Tibial nerve (tissue), 4 donors: ENCODE data around the gene TCF23. TPM values are rescaled to one million over a fixed set of nuclear protein-coding genes. Genes with fewer than 3 reads are reported as not detected.

Source experiments
- DNase-seq, 2 donors: peaks; one replicate each; pipeline ENCODE4 v3.0.0-alpha.2; 2019; ENCODE audit warnings: low spot score in 2 of 2
- H3K27ac ChIP-seq, 4 donors: fragments of 200-600 bp; sonication (generic) in 3 of 4; one replicate each; pipeline ENCODE4 v1.5.1; 2017 to 2019; ENCODE audit warnings: mild to moderate bottlenecking in 1 of 4
- H3K27me3 ChIP-seq, 2 donors: fragments of 200-600 bp; sonication (generic) in 1 of 2; one replicate each; pipeline versions ENCODE4 v1.5.1 to v1.6.0; 2017 to 2019
- H3K36me3 ChIP-seq, 3 donors: fragments of 200-600 bp; sonication (generic); one replicate each; pipeline ENCODE4 v1.5.1; 2018 to 2019
- H3K4me1 ChIP-seq, 4 donors: fragments of 200-600 bp; sonication (generic) in 3 of 4; one replicate each; pipeline ENCODE4 v1.5.1; 2017 to 2019
- H3K4me3 ChIP-seq, 4 donors: fragments of 200-600 bp; sonication (generic) in 3 of 4; one replicate each; pipeline ENCODE4 v1.5.1; 2017 to 2019; ENCODE audit warnings: mild to moderate bottlenecking in 1 of 4, moderate library complexity in 1 of 4
- H3K9me3 ChIP-seq, 4 donors: fragments of 200-600 bp; sonication (generic) in 3 of 4; one replicate each; pipeline ENCODE4 v1.5.1; 2017 to 2019
- CTCF ChIP-seq, 5 experiments: fragments of 200-600 bp in 3 of 5; fragments of 450-650 bp in 2 of 5; sonication (generic) in 3 of 5; IDR thresholded peaks; one replicate each; pipeline ENCODE4 v1.5.1; 2016 to 2019; ENCODE audit warnings: antibody characterized with exemption in 5 of 5, mild to moderate bottlenecking in 3 of 5, moderate library complexity in 2 of 5
- EP300 ChIP-seq, 2 donors: sonication (generic); formaldehyde crosslinking; IDR thresholded peaks; one replicate each; pipeline ENCODE4 v1.6.1; 2017; ENCODE audit warnings: antibody characterized with exemption in 2 of 2, mild to moderate bottlenecking in 1 of 2
- POLR2A ChIP-seq, 2 donors: fragments of 450-650 bp; IDR thresholded peaks; one replicate each; pipeline ENCODE4 v1.6.1; 2017; ENCODE audit warnings: antibody characterized with exemption in 2 of 2, mild to moderate bottlenecking in 2 of 2, moderate library complexity in 2 of 2
- WGBS, 2 donors: methylation state at CpG; one replicate each; pipeline ENCODE4 v1.1.5; 2018; 5-methylcytosine and 5-hydroxymethylcytosine counted together
- total RNA-seq, 4 donors: library from RNA; depleted of rRNA; stranded (reverse); fragments of >200 nt; gene quantifications; one replicate each; pipeline ENCODE4 v1.1.0, GENCODE V29; 2016

TCF23 gene
- total RNA-seq, 4 donors from 2014 or later: not detected

DNA sequence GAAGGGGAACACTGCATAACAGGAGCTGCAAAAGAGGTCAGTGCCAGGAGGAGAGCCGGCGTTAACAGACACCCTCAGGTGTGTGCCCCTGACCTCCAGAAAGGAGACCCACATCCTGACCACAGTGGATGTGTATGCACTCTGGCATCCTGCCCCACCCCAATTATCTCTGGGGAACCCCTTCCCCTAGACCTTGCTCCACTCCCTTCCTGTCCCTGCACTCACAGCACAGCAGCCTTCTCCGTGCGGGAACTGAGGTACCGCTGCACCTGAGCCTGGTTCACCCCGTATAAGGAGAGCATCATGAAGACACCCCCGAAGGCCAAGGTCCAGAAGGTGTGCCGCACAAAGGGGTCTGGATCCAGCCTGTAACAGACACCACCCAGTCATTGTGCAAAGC, 55.8 kb downstream of the TCF23 start:
- WGBS, 2 donors: 86 to 97% methylated on average over 7 to 8 of the region's 8 CpGs
- H3K4me3 ChIP-seq: no peak overlapping the region
- TF ChIP-seq POLR2A (IDR thresholded peaks at IDR 0.05) (no peak), EP300 (IDR thresholded peaks at IDR 0.05) (no peak), CTCF (IDR thresholded peaks at IDR 0.05) (no peak)
- no peaks in the 10 kb centered on the region for H3K9me3 ChIP-seq
- no peak for DNase-seq
- no peaks in the 10 kb centered on the region for H3K4me1 ChIP-seq
- H3K36me3 ChIP-seq: peaks cover 0 to 96% (median 5%) of the 10 kb centered on the region in 3 donors
- H3K27ac ChIP-seq: no peak overlapping the region
- H3K27me3 ChIP-seq: no peaks in the 10 kb centered on the region

- Histone ChIP-seq H3K4me3 (no peak overlapping the region), H3K27me3 (no peaks in the 10 kb centered on the region), H3K4me1 (peaks cover 0 to 1% (median 0%) of the 10 kb centered on the region in 4 donors), H3K9me3 (no peaks in the 10 kb centered on the region), H3K27ac (no peak overlapping the region), H3K36me3 (peaks cover 0 to 93% (median 5%) of the 10 kb centered on the region in 3 donors)
- no peak for DNase-seq
- TF ChIP-seq CTCF (IDR thresholded peaks at IDR 0.05) (no peak), POLR2A (IDR thresholded peaks at IDR 0.05) (no peak), EP300 (IDR thresholded peaks at IDR 0.05) (no peak)
- WGBS, 2 donors: 66 to 68% methylated on average over 8 of the region's 8 CpGs
Observed at GRCh38 chr2:27205206-27205605, 56.4 kb downstream of the TCF23 start.

- peaks cover 0 to 81% (median 5%) of the 10 kb centered on the region in 3 donors for H3K36me3 ChIP-seq
- H3K27me3 ChIP-seq: no peaks in the 10 kb centered on the region
- no peak for DNase-seq
- H3K4me1 ChIP-seq: peaks cover 0 to 10% (median 5%) of the 10 kb centered on the region in 4 donors
- H3K4me3 ChIP-seq: no peak overlapping the region
- H3K27ac ChIP-seq: no peak overlapping the region
- no peaks in the 10 kb centered on the region for H3K9me3 ChIP-seq
- 90 to 96% methylated on average over 6 of the region's 6 CpGs for WGBS, 2 donors
- no peak for TF ChIP-seq POLR2A (IDR thresholded peaks at IDR 0.05)
- no peak for TF ChIP-seq CTCF (IDR thresholded peaks at IDR 0.05)
- no peak for TF ChIP-seq EP300 (IDR thresholded peaks at IDR 0.05)
Observed at GRCh38 chr2:27206346-27206745, 57.5 kb downstream of the TCF23 start.

Other genes with a start within 250 kb of the TCF23 start
- 10 to 100 TPM; 16.6 to 26.4 (median 19.7) TPM for gene MAPRE3, start 178.4 kb upstream of the TCF23 start, total RNA-seq
- gene TMEM214, start 116.0 kb upstream of the TCF23 start, total RNA-seq: 10 to 100 TPM; 45.7 to 71.4 (median 53.4) TPM
- 10 to 100 TPM; 12.1 to 14.4 (median 14.3) TPM for gene AGBL5, start 97.3 kb upstream of the TCF23 start, total RNA-seq
- 100 to 1,000 TPM; 111 to 217 (median 166) TPM for gene OST4, start 77.3 kb upstream of the TCF23 start, total RNA-seq
- gene EMILIN1, start 70.4 kb upstream of the TCF23 start, total RNA-seq: 10 to 100 TPM; 56.6 to 95.1 (median 70.1) TPM
- 10 to 100 TPM in 2 of 4 donors, 1 to 10 TPM in 2; 5.1 to 12.2 (median 9.1) TPM for gene KHK, start 62.2 kb upstream of the TCF23 start, total RNA-seq
- 10 to 100 TPM in 1 of 4 donors, 1 to 10 TPM in 3; 2.8 to 15.9 (median 8.4) TPM for gene CGREF1, start 29.9 kb upstream of the TCF23 start, total RNA-seq
- gene ABHD1, start 25.2 kb upstream of the TCF23 start, total RNA-seq: under 1 TPM in 3 of 4 donors, not detected in 1; 0.42 to 0.78 (median 0.44) TPM
- 100 to 1,000 TPM in 1 of 4 donors, 10 to 100 TPM in 3; 54.4 to 114 (median 80.1) TPM for gene PREB, start 14.4 kb upstream of the TCF23 start, total RNA-seq
- gene PRR30, start 9.6 kb upstream of the TCF23 start, total RNA-seq: not detected
- gene ATRAID, start 63.0 kb downstream of the TCF23 start, total RNA-seq: 100 to 1,000 TPM; 107 to 210 (median 124) TPM
- gene SLC5A6, start 63.3 kb downstream of the TCF23 start, total RNA-seq: 10 to 100 TPM; 19.0 to 50.0 (median 41.5) TPM
- gene CAD, start 68.4 kb downstream of the TCF23 start, total RNA-seq: 10 to 100 TPM; 18.6 to 69.6 (median 32.9) TPM
- under 1 TPM in 1 of 4 donors, not detected in 3; 0.44 TPM for gene SLC30A3, start 114.0 kb downstream of the TCF23 start, total RNA-seq
- 1 to 10 TPM in 1 of 4 donors, not detected in 3; 2.5 TPM for gene DNAJC5G, start 126.4 kb downstream of the TCF23 start, total RNA-seq
- 1 to 10 TPM in 2 of 4 donors, under 1 TPM in 2; 0.21 to 2.7 (median 1.3) TPM for gene TRIM54, start 133.4 kb downstream of the TCF23 start, total RNA-seq
- 10 to 100 TPM; 14.9 to 24.0 (median 16.8) TPM for gene UCN, start 159.4 kb downstream of the TCF23 start, total RNA-seq
- 100 to 1,000 TPM in 1 of 4 donors, 10 to 100 TPM in 3; 68.4 to 105 (median 87.3) TPM for gene MPV17, start 174.1 kb downstream of the TCF23 start, total RNA-seq
- 10 to 100 TPM; 38.9 to 54.0 (median 46.0) TPM for gene GTF3C2, start 207.8 kb downstream of the TCF23 start, total RNA-seq
- gene EIF2B4, start 221.3 kb downstream of the TCF23 start, total RNA-seq: 10 to 100 TPM; 43.3 to 69.0 (median 59.8) TPM
- 10 to 100 TPM; 71.6 to 97.7 (median 90.8) TPM for gene SNX17, start 221.6 kb downstream of the TCF23 start, total RNA-seq
- 10 to 100 TPM; 12.9 to 16.8 (median 14.4) TPM for gene ZNF513, start 231.7 kb downstream of the TCF23 start, total RNA-seq